Measurements from ENCODE around the gene PRSS2. TPM values are rescaled to one million over a fixed set of nuclear protein-coding genes. Genes with fewer than 3 reads are reported as not detected.
A peak's percentile ranks its signal among the peaks of the same experiment; 100 is the strongest.

Gene PRSS2
- total RNA-seq, 2 donors from 2014 or later: 0.76 TPM; not detected in 1

DNA sequence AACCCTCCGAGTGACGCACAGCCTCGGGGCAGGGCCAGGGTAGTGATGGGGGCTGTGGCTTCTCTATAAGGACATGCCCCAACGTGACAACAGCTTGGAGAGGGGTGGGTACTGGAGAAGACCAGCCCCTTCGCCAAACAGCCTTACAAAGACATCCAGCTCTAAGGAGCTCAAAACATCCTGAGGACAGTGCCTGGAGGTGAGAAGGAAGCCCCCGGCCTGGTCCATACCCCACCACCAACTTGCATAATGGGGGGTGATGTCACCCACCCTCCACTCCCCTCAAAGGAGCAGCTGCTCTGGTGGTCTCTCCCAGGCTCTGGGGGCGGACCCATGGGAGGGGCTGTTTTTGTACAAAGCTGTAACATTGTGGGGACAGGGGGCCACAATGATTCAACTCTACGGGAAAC lies 15.1 kb downstream of the PRSS2 start:
- peak; percentile 72 to 83 for ATAC-seq
- no peaks in the 10 kb centered on the region for H3K9me3 Mint-ChIP-seq
- DNase-seq (ENCODE audit: low spot score): peak; percentile 72
- peaks cover 6% of the 10 kb centered on the region for H3K36me3 Mint-ChIP-seq
- H3K4me1 Mint-ChIP-seq (ENCODE audit: low read depth in 2 of 2): peaks cover 58 to 78% of the 10 kb centered on the region in 2 donors
- peak overlapping the region; percentile 93 for H3K4me3 Mint-ChIP-seq
- H3K27me3 Mint-ChIP-seq: no peaks in the 10 kb centered on the region
- peak overlapping the region; percentile 94 to 97 for H3K27ac Mint-ChIP-seq

DNA sequence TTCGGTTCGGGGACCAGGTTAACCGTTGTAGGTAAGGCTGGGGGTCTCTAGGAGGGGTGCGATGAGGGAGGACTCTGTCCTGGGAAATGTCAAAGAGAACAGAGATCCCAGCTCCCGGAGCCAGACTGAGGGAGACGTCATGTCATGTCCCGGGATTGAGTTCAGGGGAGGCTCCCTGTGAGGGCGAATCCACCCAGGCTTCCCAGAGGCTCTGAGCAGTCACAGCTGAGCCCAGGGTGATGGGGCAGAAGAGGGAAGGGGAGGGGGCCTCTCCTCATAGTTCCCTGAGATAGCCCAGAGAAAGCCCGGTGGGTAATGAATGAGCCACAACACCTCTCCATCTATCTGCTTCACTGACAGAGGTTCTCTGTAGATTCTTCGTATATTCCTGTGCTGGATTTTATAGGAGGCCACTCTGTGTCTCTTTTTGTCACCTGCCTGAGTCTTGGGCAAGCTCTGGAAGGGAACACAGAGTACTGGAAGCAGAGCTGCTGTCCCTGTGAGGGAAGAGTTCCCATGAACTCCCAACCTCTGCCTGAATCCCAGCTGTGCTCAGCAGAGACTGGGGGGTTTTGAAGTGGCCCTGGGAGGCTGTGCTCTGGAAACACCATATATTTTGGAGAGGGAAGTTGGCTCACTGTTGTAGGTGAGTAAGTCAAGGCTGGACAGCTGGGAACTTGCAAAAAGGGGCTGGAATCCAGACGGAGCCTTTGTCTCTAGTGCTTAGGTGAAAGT lies 16.4 kb downstream of the PRSS2 start:
- Mint-ChIP-seq H3K36me3 (peaks cover 6% of the 10 kb centered on the region), H3K4me1 (ENCODE audit: low read depth in 2 of 2) (peaks cover 57 to 81% of the 10 kb centered on the region in 2 donors), H3K4me3 (peak overlapping the region; percentile 93), H3K27me3 (no peaks in the 10 kb centered on the region), H3K9me3 (no peaks in the 10 kb centered on the region), H3K27ac (peak overlapping the region; percentile 94 to 97)
- DNase-seq (ENCODE audit: low spot score) (no peak), ATAC-seq (no peak)

DNA sequence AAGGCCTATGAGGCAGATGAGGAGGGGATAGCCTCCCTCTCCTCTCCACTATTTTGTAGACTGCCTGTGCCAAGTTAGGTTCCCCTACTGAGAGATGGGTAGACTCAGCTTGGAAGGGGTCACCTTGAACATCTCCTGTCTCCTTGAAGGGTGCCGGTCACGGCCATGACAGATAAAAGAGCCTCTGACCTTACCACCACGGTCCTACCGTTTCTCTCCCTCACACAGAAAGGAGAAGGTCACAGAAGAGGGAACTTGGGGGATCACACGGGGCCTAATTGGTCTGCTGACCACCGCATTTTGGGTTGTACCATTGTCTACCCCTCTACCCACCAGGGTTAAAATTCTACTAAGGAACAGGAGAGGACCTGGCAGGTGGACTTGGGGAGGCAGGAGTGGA lies 17.0 kb downstream of the PRSS2 start:
- Mint-ChIP-seq H3K4me3 (peak overlapping the region; percentile 93), H3K27me3 (no peaks in the 10 kb centered on the region), H3K36me3 (peaks cover 6% of the 10 kb centered on the region), H3K4me1 (ENCODE audit: low read depth in 2 of 2) (peaks cover 59 to 81% of the 10 kb centered on the region in 2 donors), H3K9me3 (no peaks in the 10 kb centered on the region), H3K27ac (peak overlapping the region; percentile 94 to 97)
- no peak for ATAC-seq
- DNase-seq (ENCODE audit: low spot score): no peak

DNA sequence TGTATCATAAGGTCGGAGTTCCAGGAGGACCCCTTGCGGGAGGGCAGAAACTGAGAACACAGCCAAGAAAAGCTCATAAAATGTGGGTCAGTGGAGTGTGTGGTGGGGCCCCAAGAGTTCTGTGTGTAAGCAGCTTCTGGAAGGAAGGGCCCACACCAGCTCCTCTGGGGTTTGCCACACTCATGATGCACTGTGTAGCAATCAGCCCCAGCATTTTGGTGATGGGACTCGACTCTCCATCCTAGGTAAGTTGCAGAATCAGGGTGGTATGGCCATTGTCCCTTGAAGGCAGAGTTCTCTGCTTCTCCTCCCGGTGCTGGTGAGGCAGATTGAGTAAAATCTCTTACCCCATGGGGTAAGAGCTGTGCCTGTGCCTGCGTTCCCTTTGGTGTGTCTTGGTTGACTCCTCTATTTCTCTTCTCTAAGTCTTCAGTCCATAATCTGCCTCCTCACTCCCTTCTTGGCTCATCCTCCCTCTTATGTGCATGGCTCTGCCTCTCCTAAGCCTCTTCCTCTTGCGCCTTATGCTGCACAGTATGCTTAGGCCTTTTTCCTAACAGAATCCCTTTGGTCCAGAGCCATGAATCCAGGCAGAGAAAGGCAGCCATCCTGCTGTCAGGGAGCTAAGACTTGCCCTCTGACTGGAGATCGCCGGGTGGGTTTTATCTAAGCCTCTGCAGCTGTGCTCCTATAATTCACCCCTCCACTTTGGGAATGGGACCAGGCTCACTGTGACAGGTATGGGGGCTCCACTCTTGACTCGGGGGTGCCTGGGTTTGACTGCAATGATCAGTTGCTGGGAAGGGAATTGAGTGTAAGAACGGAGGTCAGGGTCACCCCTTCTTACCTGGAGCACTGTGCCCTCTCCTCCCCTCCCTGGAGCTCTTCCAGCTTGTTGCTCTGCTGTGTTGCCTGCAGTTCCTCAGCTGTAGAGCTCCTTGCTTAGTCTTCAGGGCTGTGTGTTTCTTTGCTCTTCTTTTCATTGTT lies 17.8 kb downstream of the PRSS2 start:
- Mint-ChIP-seq H3K36me3 (peaks cover 11% of the 10 kb centered on the region), H3K9me3 (no peaks in the 10 kb centered on the region), H3K4me1 (ENCODE audit: low read depth in 2 of 2) (peaks cover 56 to 80% of the 10 kb centered on the region in 2 donors), H3K27ac (peak overlapping the region; percentile 94 to 97), H3K27me3 (no peaks in the 10 kb centered on the region), H3K4me3 (peak overlapping the region; percentile 93)
- peak; percentile 65 to 68 for ATAC-seq
- no peak for DNase-seq (ENCODE audit: low spot score)

DNA sequence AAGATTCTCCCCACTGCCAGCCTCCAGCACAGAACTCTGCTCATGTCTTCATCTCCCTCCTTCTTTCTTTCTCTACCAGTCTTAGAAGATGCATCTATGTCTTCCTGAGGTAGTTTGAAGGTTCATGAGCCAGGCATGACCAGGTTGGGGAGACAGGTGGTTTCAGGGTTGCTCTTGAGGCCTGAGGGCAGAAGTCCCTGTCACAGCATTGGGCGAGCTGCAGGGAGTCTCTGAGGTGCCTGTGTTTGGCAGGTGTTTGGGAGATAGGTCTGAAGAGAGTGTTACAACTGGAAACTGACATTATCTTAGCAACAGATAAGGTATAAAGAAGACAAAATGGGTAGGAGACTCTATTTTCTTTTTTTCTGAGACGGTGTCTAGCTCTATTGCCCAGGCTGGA lies 18.7 kb downstream of the PRSS2 start:
- Mint-ChIP-seq H3K27me3 (no peaks in the 10 kb centered on the region), H3K4me1 (ENCODE audit: low read depth in 2 of 2) (peaks cover 58 to 85% of the 10 kb centered on the region in 2 donors), H3K4me3 (peak overlapping the region; percentile 93), H3K36me3 (peaks cover 11% of the 10 kb centered on the region), H3K9me3 (no peaks in the 10 kb centered on the region), H3K27ac (peak overlapping the region; percentile 94 to 97)
- ATAC-seq (no peak), DNase-seq (ENCODE audit: low spot score) (no peak)

DNA sequence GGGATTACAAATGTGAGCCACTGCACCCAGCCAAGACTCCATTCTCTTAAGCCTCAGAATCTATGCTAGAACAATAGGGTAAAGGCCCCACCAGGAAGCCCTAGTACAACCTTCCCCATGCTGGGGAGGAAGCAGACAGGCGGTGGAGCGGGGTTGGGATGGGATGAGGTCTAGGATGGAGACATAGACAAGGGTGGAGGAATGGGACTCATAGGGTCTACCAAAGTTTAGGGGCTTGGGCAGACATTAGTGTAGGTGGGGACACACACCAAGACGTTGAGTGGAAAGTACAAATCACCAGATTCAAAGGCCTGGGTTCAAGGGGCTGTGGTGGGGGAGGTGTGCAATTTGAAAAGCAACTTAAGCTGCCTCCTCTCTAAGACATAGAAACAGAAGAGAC lies 19.3 kb downstream of the PRSS2 start:
- Mint-ChIP-seq H3K4me1 (ENCODE audit: low read depth in 2 of 2) (peaks cover 64 to 87% of the 10 kb centered on the region in 2 donors), H3K4me3 (peak overlapping the region; percentile 93)
- no peak for DNase-seq (ENCODE audit: low spot score)

GRCh38 chr7:142790555-142790954 lies 19.8 kb downstream of the PRSS2 start:
- Mint-ChIP-seq H3K4me3 (peak overlapping the region; percentile 93), H3K9me3 (no peaks in the 10 kb centered on the region), H3K36me3 (peaks cover 11% of the 10 kb centered on the region), H3K27ac (peak overlapping the region; percentile 94 to 97), H3K4me1 (ENCODE audit: low read depth in 2 of 2) (peaks cover 65 to 87% of the 10 kb centered on the region in 2 donors), H3K27me3 (no peaks in the 10 kb centered on the region)
- DNase-seq (ENCODE audit: low spot score): no peak
- no peak for ATAC-seq

More for the DNA sequence above, 19.3 kb downstream of the PRSS2 start:
- H3K27ac Mint-ChIP-seq: peak overlapping the region; percentile 94 to 97
- no peak for ATAC-seq
- no peaks in the 10 kb centered on the region for H3K27me3 Mint-ChIP-seq
- H3K36me3 Mint-ChIP-seq: peaks cover 11% of the 10 kb centered on the region
- H3K9me3 Mint-ChIP-seq: no peaks in the 10 kb centered on the region

DNA sequence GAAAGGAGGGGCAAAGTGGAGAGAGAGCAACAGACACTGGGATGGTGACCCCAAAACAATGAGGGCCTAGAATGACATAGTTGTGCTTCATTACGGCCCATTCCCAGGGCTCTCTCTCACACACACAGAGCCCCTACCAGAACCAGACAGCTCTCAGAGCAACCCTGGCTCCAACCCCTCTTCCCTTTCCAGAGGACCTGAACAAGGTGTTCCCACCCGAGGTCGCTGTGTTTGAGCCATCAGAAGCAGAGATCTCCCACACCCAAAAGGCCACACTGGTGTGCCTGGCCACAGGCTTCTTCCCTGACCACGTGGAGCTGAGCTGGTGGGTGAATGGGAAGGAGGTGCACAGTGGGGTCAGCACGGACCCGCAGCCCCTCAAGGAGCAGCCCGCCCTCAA lies 20.7 kb downstream of the PRSS2 start:
- Mint-ChIP-seq H3K4me1 (ENCODE audit: low read depth in 2 of 2) (peaks cover 66 to 86% of the 10 kb centered on the region in 2 donors), H3K9me3 (no peaks in the 10 kb centered on the region), H3K27ac (peak overlapping the region; percentile 94 to 97), H3K27me3 (no peaks in the 10 kb centered on the region), H3K36me3 (peaks cover 11% of the 10 kb centered on the region), H3K4me3 (peak overlapping the region; percentile 93)
- DNase-seq (ENCODE audit: low spot score) (no peak), ATAC-seq (no peak)

GRCh38 chr7:142792129-142792528 lies 21.4 kb downstream of the PRSS2 start:
- no peak for ATAC-seq
- peak overlapping the region; percentile 94 to 97 for H3K27ac Mint-ChIP-seq
- DNase-seq (ENCODE audit: low spot score): no peak
- no peaks in the 10 kb centered on the region for H3K9me3 Mint-ChIP-seq
- no peaks in the 10 kb centered on the region for H3K27me3 Mint-ChIP-seq
- peaks cover 11% of the 10 kb centered on the region for H3K36me3 Mint-ChIP-seq
- peaks cover 63 to 82% of the 10 kb centered on the region in 2 donors for H3K4me1 Mint-ChIP-seq (ENCODE audit: low read depth in 2 of 2)
- peak overlapping the region; percentile 6 for H3K4me3 Mint-ChIP-seq

GRCh38 chr7:142792593-142792992 lies 21.8 kb downstream of the PRSS2 start:
- Mint-ChIP-seq H3K9me3 (no peaks in the 10 kb centered on the region), H3K36me3 (peaks cover 13% of the 10 kb centered on the region), H3K4me3 (no peak overlapping the region), H3K27ac (peak overlapping the region; percentile 94 to 97), H3K27me3 (no peaks in the 10 kb centered on the region), H3K4me1 (ENCODE audit: low read depth in 2 of 2) (peaks cover 62 to 79% of the 10 kb centered on the region in 2 donors)
- ATAC-seq (no peak), DNase-seq (ENCODE audit: low spot score) (no peak)

DNA sequence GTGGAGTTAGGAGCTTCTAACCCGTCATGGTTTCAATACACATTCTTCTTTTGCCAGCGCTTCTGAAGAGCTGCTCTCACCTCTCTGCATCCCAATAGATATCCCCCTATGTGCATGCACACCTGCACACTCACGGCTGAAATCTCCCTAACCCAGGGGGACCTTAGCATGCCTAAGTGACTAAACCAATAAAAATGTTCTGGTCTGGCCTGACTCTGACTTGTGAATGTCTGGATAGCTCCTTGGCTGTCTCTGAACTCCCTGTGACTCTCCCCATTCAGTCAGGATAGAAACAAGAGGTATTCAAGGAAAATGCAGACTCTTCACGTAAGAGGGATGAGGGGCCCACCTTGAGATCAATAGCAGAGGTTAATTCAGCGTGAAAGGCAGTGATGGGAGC lies 22.4 kb downstream of the PRSS2 start:
- Mint-ChIP-seq H3K4me3 (no peak overlapping the region), H3K27ac (peak overlapping the region; percentile 94 to 97), H3K36me3 (peaks cover 16% of the 10 kb centered on the region), H3K27me3 (no peaks in the 10 kb centered on the region), H3K4me1 (ENCODE audit: low read depth in 2 of 2) (peaks cover 62 to 79% of the 10 kb centered on the region in 2 donors), H3K9me3 (no peaks in the 10 kb centered on the region)
- ATAC-seq: no peak
- no peak for DNase-seq (ENCODE audit: low spot score)

GRCh38 chr7:142795339-142795863 lies 24.6 kb downstream of the PRSS2 start:
- H3K27ac Mint-ChIP-seq: peak overlapping the region; percentile 94 to 97
- peak overlapping the region; percentile 98 for H3K4me3 Mint-ChIP-seq
- no peaks in the 10 kb centered on the region for H3K27me3 Mint-ChIP-seq
- no peaks in the 10 kb centered on the region for H3K9me3 Mint-ChIP-seq
- DNase-seq (ENCODE audit: low spot score) (peak; percentile 72), ATAC-seq (peak in 1 of 2 donors; percentile 37)
- H3K36me3 Mint-ChIP-seq: peaks cover 21% of the 10 kb centered on the region
- peaks cover 69 to 79% of the 10 kb centered on the region in 2 donors for H3K4me1 Mint-ChIP-seq (ENCODE audit: low read depth in 2 of 2)

DNA sequence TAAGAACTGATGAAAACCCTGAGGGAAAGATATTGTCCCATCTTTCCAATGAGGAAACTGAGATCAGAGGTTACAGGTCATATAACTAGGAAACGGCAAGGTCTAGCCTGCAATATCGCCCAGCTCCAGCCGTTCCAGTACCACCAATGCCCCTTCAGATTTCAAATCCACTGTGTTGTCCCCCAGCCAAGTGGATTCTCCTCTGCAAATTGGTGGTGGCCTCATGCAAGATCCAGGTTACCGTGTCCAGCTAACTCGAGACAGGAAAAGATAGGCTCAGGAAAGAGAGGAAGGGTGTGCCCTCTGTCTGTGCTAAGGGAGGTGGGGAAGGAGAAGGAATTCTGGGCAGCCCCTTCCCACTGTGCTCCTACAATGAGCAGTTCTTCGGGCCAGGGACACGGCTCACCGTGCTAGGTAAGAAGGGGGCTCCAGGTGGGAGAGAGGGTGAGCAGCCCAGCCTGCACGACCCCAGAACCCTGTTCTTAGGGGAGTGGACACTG lies 25.3 kb downstream of the PRSS2 start:
- Mint-ChIP-seq H3K27ac (peak overlapping the region; percentile 94 to 97), H3K27me3 (no peaks in the 10 kb centered on the region), H3K4me1 (ENCODE audit: low read depth in 2 of 2) (peaks cover 70 to 79% of the 10 kb centered on the region in 2 donors), H3K9me3 (no peaks in the 10 kb centered on the region), H3K36me3 (peaks cover 25% of the 10 kb centered on the region), H3K4me3 (peak overlapping the region; percentile 98)
- ATAC-seq (no peak), DNase-seq (ENCODE audit: low spot score) (no peak)

Data from natural killer cell treated with Interleukin-12 subunit alpha and Interleukin-12 subunit beta and Interleukin-15 and Interleukin-18, amount 100 ng/mL, for 72 hours (primary cell).